Erythroblast (primary cell): Measurements from ENCODE around the gene DBN1.

Experiments used
- GATA1 ChIP-seq: IDR thresholded peaks from 2 replicates; pipeline ENCODE4 v1.6.1; 2011; ENCODE audit warnings: low read depth, mild to moderate bottlenecking, control low read depth, low read length, moderate library complexity
- POLR2A ChIP-seq: IDR thresholded peaks from 2 replicates; pipeline ENCODE4 v1.6.1; 2011; ENCODE audit warnings: mild to moderate bottlenecking, low read length

DNA sequence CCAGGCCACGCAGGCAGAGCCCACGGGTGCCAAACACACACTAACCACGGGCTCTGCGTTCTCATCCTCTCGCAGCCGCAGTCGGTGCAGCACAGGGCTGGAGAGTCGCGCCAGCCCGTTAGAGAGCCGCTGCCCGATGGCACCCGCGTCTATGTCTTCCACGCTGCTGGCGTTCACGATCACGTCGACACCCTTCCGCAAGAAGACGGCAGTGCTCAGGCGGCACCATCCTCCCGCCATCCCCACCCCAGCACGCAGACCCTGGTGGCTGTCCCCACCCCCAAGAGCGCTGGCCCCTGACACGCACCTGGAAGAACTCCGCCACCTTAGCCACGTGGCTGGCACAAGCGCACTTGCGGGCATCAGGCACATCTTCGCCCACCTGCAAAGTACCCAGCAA, 6.0 kb downstream of the DBN1 start:
- TF ChIP-seq POLR2A (no peak), GATA1 (no peak)
